Medulla oblongata (tissue), 1 donor: Measurements from ENCODE around the gene SETMAR.
"Not testable (repeated sequence)": the region's sequence is repeated elsewhere in the genome, so short reads cannot be mapped to it uniquely, and the experiment has no call there.

ENCODE experiments used
- DNase-seq: peaks from one replicate; pipeline ENCODE4 v3.0.0-alpha.2; 2015; ENCODE audit errors: extremely low spot score

Gene SETMAR

DNA sequence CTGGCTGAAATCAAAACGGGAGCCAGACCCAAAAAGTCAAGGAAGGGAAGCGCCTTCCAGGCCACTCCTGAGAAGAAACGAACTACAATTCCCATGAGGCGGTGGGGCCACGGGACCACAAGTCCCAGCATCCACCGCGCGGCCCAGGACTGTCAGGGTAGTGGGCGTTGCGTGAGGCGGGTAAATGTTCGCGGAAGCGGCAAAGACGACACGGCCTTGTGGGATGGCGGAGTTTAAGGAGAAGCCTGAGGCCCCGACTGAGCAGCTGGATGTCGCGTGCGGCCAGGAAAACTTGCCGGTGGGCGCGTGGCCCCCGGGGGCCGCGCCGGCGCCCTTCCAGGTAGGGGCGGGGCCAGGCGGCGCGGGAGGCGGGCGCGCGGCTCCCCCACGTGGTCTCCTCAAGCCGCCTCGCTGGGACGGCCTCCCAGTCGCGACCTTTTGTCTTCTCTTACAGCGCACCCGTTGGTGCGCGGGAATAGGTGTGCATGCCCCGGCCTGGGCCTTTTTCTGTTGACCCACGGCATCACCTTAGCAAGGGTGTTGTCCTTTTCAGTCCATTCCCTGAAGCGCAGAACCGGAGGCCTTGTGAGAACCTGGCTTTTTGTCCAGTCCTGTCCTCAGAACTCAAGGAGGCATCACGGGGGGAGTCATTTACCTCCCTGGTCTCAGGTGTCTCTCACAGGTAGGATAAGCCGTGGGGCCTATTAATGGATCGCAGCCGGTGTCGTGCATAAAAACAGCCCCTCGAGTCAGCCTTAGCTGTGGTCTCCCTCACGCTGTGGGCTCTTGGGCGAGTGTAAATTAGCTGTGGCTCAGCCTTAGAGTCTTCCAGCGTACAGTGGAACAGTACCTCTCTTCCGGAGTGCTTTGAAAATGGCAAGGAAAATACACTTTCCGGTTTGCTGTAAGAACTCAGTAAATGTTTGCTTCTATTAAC is at the start of gene SETMAR:
Gene SETMAR (plus strand): TSS at position 183 of the 937 bp plus-strand sequence. CDS start 2 bp downstream, at position 185.
- DNase-seq, result peak; percentile 95

DNA sequence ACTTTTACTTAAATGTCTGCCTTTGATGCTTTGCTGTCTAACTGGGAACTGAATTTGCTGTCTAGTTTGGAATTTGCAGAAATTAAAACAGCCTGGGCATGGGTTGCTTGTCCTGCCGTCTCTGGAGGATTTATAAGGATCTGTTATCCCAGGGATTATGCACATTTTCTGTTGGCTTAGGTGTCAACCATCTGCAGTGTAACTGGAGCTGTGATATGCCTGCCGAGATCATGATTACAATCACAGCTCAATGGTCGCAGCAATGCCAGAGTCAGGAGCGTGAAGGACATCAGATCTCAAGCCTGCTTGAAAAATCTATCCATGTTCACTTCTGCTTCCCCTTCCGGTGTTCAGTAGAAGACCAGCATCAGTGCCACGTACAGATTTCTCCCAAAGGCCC is 41.8 kb upstream of the SETMAR start:
- DNase-seq, result no peak

DNA sequence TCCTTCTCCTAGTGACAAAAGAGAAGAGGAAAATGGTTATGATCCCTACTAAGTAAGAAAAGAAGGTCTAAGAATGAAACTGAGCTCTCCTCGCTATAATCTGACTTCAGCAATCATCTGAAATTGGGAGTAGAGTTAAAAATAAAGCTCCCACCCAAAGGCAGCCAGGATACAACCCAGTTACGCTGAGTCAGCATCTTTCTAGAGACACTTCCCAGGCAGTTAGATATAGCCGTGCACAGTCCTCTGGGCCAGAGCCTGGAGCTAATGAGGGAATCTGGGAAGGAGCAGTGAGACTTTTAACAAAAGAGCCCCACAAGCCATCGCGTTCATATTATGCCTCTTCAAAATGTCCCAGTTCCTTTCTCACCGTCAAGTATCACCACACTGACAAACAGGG is 39.1 kb upstream of the SETMAR start:
- no peak for DNase-seq

DNA sequence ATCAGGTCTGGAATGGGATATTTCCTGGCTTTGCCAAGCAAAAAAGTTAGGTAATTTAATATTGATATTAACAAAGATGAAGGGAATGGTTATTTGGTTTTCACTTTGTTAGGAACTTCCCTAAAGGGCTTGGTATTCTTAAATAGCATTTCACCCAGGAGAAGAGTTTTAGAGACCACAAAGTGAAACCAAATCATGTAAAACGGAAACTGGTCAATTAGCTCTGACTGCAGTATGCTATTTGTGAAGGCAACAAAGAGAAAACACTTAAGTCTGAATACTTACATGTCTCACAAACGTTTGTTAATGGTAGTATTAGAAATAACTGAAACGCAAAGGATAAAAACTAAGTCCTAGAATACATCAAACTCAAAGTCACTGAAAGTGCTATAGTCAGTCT is 32.4 kb upstream of the SETMAR start:
- peak; percentile 20 for DNase-seq

DNA sequence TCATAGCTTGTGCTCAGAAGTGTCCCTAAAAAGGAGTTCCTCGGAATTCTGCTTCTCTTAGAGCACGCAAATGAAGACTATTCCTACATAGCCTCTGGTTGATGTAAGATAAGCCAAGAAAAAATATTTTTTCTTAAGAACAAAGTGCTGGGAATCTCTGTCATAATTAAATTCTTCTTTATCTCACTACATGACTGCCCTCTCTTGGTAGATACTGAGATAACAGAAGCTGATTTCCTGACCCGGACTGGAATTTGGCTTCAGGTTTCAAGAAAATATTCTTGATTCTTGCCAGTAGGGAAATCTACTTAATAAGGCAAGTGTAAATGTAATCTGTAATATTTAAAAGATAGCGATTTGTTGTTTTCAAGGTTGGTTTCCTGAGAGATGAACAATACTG is 31.3 kb upstream of the SETMAR start:
- DNase-seq, result peak; percentile 62

DNA sequence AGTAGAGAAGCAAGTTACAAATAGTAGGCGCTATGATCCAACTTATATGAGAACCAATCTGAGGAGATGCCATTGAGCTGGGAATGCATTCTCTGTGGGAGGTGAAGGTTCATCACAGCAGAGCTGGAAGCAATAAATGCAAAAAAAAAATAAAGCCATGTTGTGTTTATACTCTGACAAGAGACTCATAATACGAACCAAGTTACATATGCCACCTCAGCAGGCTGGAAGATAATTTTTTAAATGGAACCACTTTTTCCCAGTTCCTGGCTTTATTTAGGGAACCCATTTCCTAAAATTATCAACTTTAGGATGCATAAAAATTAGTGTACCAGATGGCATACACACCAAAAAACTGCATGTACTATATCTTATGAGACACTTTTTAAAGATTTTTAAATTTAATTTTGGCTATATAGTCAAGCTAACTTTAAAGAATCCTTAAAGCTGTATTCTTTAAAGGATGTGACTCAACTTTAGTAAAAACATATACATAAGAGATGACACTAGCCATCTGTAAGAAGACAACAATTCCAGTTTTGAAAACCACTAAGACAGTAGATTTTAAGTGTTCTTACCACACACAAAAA is 23.6 kb upstream of the SETMAR start:
- DNase-seq, result no peak

DNA sequence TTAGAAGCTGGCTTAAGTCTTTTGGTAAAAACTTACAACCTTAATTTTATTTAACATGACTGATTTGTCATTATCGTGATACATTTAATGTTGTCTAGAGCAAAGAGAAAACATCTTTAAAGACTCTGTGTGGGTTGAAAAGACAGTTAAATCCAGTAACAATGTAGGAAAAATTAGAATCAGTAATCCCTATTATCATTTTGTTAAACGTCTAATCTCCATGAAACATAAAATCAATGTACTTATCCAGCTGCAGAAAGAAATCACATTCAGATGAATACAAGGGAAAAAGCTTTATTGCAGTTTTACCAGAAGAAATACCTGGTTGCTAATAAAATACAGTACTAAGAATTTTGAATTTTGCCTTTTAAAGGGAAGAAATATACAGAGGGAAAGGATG is 21.2 kb upstream of the SETMAR start:
- DNase-seq, result no peak

DNA sequence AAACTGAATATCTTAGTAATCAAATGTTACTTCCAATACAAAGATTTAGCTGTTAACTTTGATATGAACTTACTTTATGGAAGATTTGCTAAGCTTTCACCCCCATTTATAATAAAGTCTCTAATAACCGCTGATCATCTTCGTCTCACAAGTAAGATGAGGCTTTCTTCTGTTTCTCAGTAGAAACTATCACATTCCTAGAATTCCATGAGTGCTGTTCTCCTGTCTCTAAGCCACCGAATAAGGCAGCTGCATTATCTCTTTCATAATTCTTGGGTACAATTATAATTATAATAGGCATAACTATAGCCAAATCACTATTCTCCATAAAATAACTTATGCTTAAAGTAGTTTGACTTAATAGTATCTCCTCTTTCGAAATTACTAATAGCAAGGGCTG is 18.3 kb upstream of the SETMAR start:
- DNase-seq, result no peak

DNA sequence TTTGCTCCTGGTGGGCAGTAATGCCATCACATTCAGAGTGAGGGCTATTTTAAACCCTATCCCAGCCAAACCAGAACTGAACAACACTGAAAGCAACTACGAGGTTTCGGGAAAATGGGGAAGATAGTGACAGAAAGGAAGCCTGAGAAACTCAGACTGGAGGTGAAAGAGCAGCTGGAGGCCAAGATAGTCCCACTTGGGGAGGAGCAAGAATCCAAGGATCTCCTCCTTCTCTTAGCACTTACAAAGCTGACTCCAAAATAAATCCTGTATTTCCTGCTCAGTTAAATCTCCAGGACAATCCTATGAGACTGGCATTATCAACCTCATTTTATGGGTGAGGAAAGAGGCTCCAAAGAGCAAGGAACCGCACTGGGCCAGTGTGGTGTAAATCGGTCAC is 14.1 kb upstream of the SETMAR start:
- DNase-seq, result no peak

DNA sequence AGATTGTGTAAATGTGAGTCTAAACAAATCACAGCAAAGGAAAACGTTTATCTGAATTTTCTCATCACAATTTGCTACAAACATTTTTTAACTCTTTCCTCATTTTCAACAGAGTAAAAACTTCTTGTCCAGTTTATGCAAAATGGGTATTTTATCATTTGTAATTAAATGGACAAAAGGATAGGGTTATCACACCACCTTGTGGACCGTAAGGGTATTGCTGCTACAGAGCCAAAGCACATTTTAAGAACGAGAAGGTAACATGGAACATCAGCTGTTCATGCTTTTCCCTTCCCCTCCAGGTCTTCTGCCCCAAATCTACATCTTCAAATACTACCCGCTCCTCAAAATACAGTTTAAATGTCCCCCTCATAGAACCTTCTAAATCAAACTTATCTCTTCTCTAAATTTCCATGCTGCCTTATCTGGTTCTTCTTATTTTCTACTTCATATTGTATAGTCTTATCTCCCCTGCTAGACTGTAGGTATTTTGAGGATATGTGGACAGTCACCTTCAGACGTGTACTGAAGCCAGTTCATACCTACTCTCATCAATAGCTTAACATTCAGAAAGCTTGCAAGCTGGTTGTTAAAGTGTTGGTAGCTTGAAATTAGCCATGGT is 12.8 kb upstream of the SETMAR start:
- peak; percentile 60 for DNase-seq

DNA sequence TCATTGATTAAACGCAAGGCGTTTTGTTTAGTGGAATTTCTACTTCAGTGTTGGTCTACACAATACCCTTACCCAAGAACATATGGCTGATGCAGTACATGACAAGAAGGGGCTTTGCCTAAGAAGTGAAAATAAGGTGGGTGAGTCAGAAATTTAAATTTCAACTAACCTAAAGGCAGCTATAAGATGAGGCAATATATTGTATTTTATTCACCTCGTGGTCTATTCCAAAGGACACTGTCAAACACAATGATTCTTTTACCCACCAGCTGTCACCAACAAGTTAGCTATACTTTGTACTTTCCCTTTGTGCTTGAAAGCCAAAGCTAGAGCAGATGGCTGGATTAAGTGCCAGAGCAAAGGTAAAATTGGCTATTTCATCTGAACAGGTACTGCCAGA is 10.9 kb upstream of the SETMAR start:
- no peak for DNase-seq

DNA sequence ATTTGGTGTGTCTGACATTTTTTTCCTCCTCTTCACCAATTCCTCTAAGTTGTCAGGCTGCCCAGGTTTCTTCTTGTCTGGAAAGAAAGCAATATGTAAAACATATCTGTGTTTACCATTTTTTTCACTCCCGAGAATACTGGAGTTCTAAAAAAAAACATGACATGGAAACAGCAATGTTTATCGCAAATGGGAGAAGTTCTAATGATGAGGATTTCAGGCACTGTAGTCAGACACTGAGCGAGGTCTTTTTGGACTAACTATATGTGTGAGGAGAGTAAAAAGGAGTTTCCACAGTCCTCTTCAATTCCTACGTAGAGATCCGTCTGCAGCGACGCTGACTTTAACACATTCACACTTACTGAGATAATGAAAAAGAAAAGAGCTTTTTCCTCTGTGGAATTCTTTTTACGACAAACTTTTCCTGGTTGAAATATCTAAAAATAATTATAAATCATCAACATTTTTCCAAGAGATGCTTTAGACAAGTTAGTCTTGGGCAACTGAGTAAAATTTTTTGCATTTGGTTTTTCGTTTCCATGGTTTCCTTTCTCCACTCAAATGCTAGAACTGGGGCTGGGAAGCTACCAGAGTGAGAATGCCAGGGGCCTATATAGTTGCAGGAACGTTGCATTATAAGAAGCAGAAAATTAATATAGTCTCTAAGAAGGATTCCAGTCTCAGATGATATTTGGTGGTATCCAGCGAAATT is 8.4 kb upstream of the SETMAR start:
- no peak for DNase-seq

DNA sequence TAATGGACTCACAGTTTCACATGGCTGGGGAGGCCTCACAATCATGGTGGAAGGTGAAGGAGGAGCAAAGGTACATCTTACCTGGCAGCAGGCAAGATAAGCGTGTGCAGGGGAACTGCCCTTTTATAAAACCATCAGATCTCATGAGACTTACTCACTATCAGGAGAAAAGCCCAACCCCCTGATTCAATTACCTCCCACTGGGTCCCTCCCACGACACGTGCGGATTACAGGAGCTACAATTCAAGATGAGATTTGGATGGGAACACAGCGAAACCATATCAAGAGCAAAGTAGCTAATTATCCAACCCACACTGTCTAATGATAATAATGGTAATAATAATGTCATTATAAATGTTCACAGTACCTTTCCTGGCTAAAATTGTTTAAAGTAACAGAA is 6.7 kb upstream of the SETMAR start:
- DNase-seq, result not testable (repeated sequence)

DNA sequence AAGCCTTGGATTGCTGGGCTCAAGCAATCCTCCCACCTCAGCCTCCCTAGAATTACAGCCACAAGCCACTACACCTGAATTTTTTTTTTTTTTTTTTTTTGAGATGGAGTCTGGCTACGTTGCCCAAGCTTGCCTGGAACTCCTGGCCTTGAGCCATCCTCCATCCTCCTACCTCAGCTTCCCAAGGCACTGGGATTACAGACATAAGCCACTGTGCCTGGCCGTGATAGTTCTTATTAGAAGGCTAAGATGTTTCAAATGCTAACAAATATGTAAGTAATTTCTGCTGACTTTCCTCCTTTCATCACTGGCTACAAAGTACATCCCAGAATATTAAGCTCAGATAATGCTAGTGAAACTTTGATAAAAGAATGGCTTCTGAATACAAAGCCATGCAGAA is 5.7 kb upstream of the SETMAR start:
- no peak for DNase-seq

DNA sequence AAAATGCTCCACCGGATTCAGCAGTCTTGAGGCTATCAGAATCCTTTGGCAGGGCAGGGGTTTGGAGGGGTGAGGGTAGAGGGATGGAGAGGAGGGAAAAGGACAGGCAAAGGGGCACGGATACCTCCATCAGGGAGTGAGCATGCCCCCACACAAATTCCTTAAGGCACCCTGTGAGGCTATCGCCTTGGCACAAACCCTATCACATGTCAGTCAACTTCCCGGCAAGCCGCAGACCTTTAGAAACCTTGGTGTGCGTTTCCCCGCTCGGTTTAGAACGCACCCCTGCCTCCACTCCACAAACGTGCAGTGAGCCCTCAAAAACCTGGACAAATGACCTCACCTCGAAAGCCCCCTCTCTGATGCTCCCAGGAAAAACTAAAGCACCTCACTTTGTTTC is 422 bp upstream of the SETMAR start:
- DNase-seq, result no peak

DNA sequence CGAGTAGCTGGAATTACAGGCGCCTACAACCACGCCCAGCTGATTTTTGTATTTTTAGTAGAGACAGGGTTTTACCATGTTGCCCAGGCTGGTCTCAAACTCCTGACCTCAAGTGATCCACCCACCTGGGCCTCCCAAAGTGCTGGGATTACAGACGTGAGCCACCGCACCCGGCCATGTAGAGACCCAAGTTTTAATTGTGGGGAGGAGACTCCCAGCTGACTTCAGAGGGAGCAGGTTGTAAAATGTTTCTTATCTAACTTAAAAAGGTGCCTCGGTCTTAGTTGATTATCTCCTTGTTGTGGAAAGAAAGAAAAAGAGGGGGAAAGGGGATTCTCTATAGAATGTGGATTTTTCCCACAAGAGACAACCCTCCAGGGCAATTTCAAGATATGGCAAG is 2.0 kb downstream of the SETMAR start:
- not testable (repeated sequence) for DNase-seq

DNA sequence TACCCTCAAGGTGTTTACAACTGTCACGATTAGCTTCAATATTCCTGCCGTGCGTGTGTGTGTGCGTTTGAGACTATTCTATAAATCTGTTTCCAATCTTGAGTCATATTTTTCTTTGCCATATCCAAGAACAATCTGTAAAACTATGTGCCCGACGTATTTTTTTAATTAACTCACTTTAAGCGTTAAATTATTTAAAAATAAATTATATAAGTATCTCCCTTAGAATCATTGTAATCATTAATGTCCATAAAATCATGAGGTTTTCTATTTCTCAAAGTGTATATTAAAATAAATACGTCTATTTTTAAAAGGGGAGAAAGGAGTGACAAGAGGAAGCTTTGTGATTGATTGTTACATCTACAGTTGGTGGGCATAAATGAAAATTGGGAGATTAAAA is 2.9 kb downstream of the SETMAR start:
- DNase-seq, result no peak

DNA sequence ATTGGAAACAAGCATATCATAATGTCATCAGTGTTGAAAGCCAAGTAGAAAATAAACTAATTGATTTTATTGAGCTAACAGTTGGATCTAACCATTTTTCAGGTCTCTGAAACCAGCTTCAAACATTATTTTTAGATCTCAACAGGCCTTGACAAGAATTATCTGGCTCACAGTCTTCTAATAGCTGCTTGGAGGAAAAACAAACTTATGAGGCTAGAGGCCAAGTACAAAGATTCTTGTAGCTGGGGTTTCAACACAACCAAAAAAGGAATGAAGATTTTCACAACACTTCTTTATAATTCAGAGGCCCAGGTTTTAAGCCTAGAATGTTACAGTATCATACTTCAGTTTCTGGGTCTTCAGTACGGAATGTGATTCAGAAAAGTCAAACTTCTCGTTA is 3.7 kb downstream of the SETMAR start:
- DNase-seq, result peak; percentile 49

DNA sequence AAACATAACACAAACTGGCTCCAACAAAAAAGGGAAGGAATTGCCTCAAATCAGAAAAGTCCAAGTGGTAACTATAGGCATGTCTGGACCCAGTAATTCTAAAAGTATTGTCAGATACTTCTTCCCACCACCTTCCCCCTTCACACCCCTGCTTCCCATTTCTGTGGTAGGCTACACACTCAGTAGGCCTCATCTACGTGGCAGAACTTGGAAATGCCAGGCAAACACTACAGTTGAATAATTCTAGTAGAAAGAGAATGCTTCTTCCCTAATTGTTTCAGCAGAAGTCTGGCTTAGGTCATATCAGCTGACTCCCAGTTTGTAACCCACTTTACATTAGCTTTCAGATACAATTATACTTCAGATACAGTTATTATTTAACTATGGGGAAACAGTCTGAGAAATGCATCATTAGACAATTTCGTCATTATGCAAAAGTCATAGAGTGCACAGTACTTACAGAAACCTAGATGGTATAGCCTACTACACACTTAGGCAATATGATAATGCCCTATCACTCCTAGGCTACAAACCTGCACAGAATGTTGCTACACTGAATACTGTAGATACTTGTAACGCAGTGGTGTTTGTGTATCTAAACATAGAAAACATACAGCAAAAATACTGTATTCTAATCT is 6.4 kb downstream of the SETMAR start:
- no peak for DNase-seq

DNA sequence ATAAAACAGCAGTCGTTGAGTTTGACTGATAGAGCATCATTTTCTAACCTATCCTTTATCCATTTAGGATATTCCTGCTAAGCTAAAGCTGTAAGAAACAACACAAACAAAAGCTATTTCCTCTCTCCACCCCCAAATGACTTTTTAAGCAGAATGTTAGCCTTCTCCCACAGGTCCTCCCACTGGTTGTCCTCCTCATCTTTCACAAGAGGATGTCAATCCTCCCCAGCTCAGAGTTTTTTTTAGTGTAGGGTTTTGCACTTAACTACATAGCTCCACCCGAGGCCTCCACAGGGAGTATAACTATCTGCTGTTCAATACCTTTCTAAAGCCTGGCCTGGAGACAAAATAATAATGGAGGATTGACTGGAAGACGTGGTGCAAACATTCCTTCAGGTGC is 7.8 kb downstream of the SETMAR start:
- no peak for DNase-seq

DNA sequence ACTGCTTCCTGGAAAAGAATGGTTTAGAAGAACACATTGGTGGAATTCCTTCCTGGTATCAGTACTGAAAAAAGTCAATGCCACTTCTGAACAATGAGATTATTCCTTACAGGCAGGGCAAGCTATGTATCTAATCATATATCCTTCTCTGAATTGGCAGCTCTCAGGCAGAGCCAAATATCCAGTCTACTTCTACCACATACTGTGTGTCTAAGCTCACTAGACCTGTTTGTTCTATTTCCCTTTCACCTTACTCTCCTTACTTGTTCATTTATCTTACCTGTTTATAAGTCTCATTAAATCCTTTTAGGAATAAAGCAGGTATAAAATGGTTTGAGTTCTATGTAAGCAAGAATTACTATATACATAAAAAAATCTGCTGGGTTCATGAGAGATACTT is 8.3 kb downstream of the SETMAR start:
- DNase-seq, result no peak
